Measurements from ENCODE around the gene RUNX2.

The RUNX2 gene

DNA sequence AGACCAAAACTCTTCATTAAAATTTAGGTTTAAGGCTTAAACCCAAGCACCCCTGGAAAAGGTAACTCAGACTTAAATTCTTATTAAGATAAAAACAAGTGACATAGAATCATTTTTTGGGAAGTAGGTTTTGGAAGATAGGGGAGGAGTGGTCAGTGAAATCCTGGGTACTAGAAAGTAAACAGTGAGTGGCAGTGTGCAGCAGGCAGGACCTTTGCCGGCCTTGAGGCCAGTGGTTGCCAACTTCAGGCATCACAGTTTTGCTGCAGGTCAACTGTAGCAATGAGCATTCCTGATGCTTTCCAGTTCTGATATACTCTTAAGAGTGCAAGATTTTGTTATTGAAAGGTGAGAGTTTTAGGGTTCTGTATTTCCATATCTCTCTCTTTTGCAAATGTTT, 118.9 kb downstream of the RUNX2 start:
- no peak for DNase-seq (ENCODE audit: low read depth in 1 of 2, low spot score in 1 of 2)
- in situ Hi-C loops (cut with HindIII; ENCODE audit: low pct_unique_long_range_greater_than_20kb, low sequenced_read_pairs), result no loop called here
- no peak for TF ChIP-seq JUND (IDR thresholded peaks at IDR 0.05; ENCODE audit: low read depth)

DNA sequence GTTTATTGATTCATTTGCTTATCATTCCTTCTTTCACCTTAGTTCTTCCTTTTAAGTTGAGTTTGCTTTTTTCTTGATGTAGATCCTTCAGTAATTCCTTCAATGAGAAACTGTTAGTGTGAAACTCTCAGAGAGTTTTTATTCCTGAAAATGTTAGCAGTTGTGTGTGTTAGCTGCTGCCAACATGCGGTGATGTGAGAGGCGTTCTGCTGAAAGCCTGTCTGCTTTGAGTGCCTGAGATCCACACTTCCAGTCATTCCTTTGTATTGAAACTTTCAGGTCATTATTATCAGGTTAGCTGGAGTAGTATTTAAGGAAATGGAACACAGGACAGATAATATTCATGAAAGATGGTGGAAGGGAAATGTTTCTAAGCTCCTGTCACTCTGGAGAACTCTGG, 119.6 kb downstream of the RUNX2 start:
- no peak for DNase-seq (ENCODE audit: low read depth in 1 of 2, low spot score in 1 of 2)
- TF ChIP-seq JUND (IDR thresholded peaks at IDR 0.05; ENCODE audit: low read depth), result no peak
- in situ Hi-C loops (cut with HindIII; ENCODE audit: low pct_unique_long_range_greater_than_20kb, low sequenced_read_pairs), result no loop called here

- in situ Hi-C loops (cut with HindIII; ENCODE audit: low pct_unique_long_range_greater_than_20kb, low sequenced_read_pairs), result no loop called here
- TF ChIP-seq JUND (IDR thresholded peaks at IDR 0.05; ENCODE audit: low read depth), result no peak
- no peak for DNase-seq (ENCODE audit: low read depth in 1 of 2, low spot score in 1 of 2)
Observed at GRCh38 chr6:45448417-45449389, 120.6 kb downstream of the RUNX2 start.

DNA sequence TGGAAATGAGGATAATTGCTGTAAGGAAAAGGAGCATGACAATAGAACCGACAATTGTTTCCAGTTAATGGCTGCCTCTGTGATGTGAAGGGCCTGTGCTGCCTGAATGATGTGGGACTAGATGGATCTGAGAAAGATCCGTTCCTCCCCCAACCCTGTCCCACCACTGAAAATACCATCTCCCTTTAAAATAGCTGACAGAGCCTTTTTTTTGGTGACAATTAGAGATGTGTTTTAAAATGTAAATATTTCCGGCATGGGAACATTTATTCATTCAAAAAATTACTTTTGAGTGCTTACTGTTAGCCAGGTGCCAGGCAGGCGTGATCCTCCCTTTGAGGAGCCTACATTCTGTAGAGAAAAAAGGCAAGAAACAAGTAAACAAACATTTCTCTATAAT, 122.0 kb downstream of the RUNX2 start:
- no peak for TF ChIP-seq JUND (IDR thresholded peaks at IDR 0.05; ENCODE audit: low read depth)
- in situ Hi-C loops (cut with HindIII; ENCODE audit: low pct_unique_long_range_greater_than_20kb, low sequenced_read_pairs), result no loop called here
- DNase-seq (ENCODE audit: low read depth in 1 of 2, low spot score in 1 of 2), result no peak

GRCh38 chr6:45450831-45451230, 122.7 kb downstream of the RUNX2 start:
- no peak for DNase-seq (ENCODE audit: low read depth in 1 of 2, low spot score in 1 of 2)
- TF ChIP-seq JUND (IDR thresholded peaks at IDR 0.05; ENCODE audit: low read depth), result no peak
- in situ Hi-C loops (cut with HindIII; ENCODE audit: low pct_unique_long_range_greater_than_20kb, low sequenced_read_pairs), result no loop called here

- DNase-seq (ENCODE audit: low read depth in 1 of 2, low spot score in 1 of 2), result no peak
- in situ Hi-C loops (cut with HindIII; ENCODE audit: low pct_unique_long_range_greater_than_20kb, low sequenced_read_pairs), result no loop called here
- TF ChIP-seq JUND (IDR thresholded peaks at IDR 0.05; ENCODE audit: low read depth), result peak; percentile 71
Observed at GRCh38 chr6:45454008-45454911, 126.1 kb downstream of the RUNX2 start.

GRCh38 chr6:45455408-45455807, 127.3 kb downstream of the RUNX2 start:
- DNase-seq (ENCODE audit: low read depth in 1 of 2, low spot score in 1 of 2), result no peak
- TF ChIP-seq JUND (IDR thresholded peaks at IDR 0.05; ENCODE audit: low read depth), result no peak
- in situ Hi-C loops (cut with HindIII; ENCODE audit: low pct_unique_long_range_greater_than_20kb, low sequenced_read_pairs), result no loop called here

DNA sequence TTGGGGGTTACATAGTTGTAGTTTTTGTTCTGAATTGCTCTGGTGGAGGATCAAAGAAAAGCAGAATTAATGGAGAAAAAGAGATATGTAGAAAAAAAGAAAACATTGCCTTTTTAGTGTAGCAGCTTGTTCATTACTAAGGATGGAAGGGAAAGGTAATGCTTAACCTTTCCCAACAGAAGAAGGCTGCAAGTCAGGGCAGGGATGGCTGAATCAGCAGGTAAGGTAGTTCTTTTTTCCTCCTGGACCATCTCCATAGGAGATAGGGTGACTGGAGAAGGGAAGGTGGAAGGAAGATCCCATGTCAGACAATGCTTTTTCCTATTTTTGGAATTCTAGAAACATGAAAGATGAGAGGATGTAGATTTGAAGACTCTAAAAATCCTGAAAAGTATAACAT, 129.0 kb downstream of the RUNX2 start:
- no peak for TF ChIP-seq JUND (IDR thresholded peaks at IDR 0.05; ENCODE audit: low read depth)
- in situ Hi-C loops (cut with HindIII; ENCODE audit: low pct_unique_long_range_greater_than_20kb, low sequenced_read_pairs), result no loop called here

DNA sequence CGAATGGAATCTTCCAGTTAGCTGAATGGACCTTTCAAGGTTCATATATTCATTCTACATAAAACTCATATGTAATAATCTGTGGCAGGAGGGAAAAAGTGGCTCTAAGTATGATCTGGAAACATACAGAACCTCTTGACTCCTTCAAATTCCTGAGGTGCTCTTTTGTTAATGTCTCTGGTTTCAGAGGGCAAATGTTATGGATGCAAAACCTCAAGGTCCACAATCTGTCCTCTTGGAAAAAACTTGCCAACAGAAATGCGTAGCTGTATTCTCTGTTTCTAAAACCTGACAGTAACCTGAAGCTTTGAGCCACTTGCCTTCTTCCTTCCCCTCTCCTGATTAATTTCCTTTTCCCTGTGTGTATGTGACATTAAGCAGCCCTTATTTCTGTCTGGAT, 130.5 kb downstream of the RUNX2 start:
- in situ Hi-C loops (cut with HindIII; ENCODE audit: low pct_unique_long_range_greater_than_20kb, low sequenced_read_pairs), result no loop called here
- DNase-seq (ENCODE audit: low read depth in 1 of 2, low spot score in 1 of 2), result no peak
- no peak for TF ChIP-seq JUND (IDR thresholded peaks at IDR 0.05; ENCODE audit: low read depth)

More for the DNA sequence above, 129.0 kb downstream of the RUNX2 start:
- DNase-seq (ENCODE audit: low read depth in 1 of 2, low spot score in 1 of 2), result no peak

GRCh38 chr6:45460166-45460565, 132.0 kb downstream of the RUNX2 start:
- in situ Hi-C loops (cut with HindIII; ENCODE audit: low pct_unique_long_range_greater_than_20kb, low sequenced_read_pairs), result no loop called here
- no peak for DNase-seq (ENCODE audit: low read depth in 1 of 2, low spot score in 1 of 2)
- TF ChIP-seq JUND (IDR thresholded peaks at IDR 0.05; ENCODE audit: low read depth), result no peak

DNA sequence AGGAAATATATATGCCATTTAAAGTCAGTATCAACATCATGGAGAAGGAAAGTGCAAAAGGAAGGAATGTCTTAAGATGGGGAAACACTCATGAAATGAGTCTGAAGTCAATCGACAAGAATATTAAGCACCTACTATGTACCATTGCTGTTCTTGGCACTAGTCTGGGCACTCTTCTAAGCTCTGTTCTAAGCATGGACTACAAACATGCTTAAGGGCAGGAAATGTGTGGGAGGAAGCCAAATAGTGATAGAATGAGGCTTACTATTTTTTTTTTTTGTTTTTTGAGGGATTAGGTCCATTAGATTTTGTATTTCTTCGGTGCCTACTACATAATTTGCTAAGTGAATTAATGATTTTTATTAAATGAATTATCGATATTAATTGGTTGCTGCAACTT, 133.4 kb downstream of the RUNX2 start:
- DNase-seq (ENCODE audit: low read depth in 1 of 2, low spot score in 1 of 2), result no peak
- in situ Hi-C loops (cut with HindIII; ENCODE audit: low pct_unique_long_range_greater_than_20kb, low sequenced_read_pairs), result no loop called here
- TF ChIP-seq JUND (IDR thresholded peaks at IDR 0.05; ENCODE audit: low read depth), result no peak

GRCh38 chr6:45462190-45463134, 134.3 kb downstream of the RUNX2 start:
- in situ Hi-C loops (cut with HindIII; ENCODE audit: low pct_unique_long_range_greater_than_20kb, low sequenced_read_pairs), result no loop called here
- no peak for DNase-seq (ENCODE audit: low read depth in 1 of 2, low spot score in 1 of 2)

More at GRCh38 chr6:45462190-45463134, 134.3 kb downstream of the RUNX2 start:
- TF ChIP-seq JUND (IDR thresholded peaks at IDR 0.05; ENCODE audit: low read depth), result no peak
